VCaP (cell line): ENCODE results near the gene EPHB1.

Experiments
- H3K27ac ChIP-seq: fragments of 450-650 bp; 2 replicates; pipeline ENCODE4 v1.5.1; 2017
- TF ChIP-seq, protein P1 (sequence below): fragments of 450-650 bp; conservative IDR thresholded peaks from 2 replicates; pipeline ENCODE4 v1.5.1; 2017; ENCODE audit warnings: mild to moderate bottlenecking, moderate library complexity

Gene EPHB1

GRCh38 chr3:135068011-135068410 lies 273.0 kb downstream of the EPHB1 start:
- H3K27ac ChIP-seq, result no peak overlapping the region
- TF ChIP-seq, protein P1, sequence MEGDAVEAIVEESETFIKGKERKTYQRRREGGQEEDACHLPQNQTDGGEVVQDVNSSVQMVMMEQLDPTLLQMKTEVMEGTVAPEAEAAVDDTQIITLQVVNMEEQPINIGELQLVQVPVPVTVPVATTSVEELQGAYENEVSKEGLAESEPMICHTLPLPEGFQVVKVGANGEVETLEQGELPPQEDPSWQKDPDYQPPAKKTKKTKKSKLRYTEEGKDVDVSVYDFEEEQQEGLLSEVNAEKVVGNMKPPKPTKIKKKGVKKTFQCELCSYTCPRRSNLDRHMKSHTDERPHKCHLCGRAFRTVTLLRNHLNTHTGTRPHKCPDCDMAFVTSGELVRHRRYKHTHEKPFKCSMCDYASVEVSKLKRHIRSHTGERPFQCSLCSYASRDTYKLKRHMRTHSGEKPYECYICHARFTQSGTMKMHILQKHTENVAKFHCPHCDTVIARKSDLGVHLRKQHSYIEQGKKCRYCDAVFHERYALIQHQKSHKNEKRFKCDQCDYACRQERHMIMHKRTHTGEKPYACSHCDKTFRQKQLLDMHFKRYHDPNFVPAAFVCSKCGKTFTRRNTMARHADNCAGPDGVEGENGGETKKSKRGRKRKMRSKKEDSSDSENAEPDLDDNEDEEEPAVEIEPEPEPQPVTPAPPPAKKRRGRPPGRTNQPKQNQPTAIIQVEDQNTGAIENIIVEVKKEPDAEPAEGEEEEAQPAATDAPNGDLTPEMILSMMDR, result no peak

DNA sequence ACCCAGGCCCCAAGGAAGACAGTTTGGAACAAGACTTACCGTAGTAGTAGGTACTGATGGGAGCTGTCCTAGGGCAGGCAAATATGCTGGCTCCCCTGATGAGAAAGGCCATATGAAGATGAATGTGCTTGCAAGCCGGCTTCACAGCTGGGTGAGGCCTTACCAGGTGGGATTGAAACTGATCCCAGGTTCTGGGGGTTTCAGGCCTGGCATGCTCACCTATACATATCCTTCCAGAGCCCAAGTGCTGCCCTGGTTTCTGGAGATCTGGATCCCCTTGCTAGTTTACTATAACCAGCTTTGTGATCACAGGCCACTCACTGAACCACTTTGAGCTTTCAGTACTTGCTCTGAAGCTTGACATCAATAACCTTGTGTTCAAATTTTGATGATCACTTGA lies 274.3 kb downstream of the EPHB1 start:
- no peak overlapping the region for H3K27ac ChIP-seq
- TF ChIP-seq, protein P1, result no peak

DNA sequence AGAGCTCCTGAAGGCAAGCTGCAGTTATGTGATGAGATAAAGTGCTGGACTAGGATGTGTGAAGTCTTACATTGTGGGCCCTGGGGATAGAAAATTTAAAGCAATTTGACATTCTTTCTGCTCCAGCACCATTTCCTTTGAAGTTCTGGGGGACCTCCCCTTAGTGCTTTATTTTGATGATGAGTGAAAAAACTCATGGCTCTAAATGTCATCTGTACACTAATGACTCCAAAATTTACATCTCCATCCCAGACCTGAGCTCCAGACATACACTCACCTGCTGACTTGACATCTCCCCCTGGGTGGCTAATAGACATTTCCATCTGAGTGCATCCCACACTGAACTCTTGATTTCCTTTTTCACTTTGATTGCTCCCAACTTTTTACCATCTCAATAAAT lies 276.4 kb downstream of the EPHB1 start:
- TF ChIP-seq, protein P1, result no peak
- no peak overlapping the region for H3K27ac ChIP-seq

DNA sequence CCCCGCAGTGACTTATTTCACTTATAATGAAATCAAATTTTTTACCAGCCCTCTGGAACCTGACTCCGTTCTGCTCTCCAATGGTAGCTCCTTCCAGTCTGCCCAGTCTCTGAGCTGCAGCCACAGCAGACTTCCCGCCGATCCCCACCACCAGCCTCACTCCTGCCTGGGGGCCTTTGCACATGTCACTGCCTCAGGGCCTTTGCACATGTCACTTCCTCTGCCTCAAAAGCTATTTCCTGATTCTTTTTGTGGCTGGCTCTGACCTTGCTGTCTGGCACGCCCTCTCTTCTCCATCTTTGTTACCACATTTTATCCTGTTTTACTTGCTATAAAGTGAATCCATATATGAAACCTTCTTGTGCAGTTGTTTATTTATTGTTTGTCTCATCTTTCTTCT lies 277.4 kb downstream of the EPHB1 start:
- no peak overlapping the region for H3K27ac ChIP-seq
- TF ChIP-seq, protein P1, result no peak

- TF ChIP-seq, protein P1, result no peak
- H3K27ac ChIP-seq, result no peak overlapping the region
These were observed 280.1 kb downstream of the EPHB1 start for GRCh38 chr3:135075157-135075556.

GRCh38 chr3:135076341-135076740 lies 281.3 kb downstream of the EPHB1 start:
- H3K27ac ChIP-seq, result no peak overlapping the region
- TF ChIP-seq, protein P1, result no peak

- TF ChIP-seq, protein P1, result no peak
- no peak overlapping the region for H3K27ac ChIP-seq
These were observed 282.1 kb downstream of the EPHB1 start for GRCh38 chr3:135077186-135077585.

DNA sequence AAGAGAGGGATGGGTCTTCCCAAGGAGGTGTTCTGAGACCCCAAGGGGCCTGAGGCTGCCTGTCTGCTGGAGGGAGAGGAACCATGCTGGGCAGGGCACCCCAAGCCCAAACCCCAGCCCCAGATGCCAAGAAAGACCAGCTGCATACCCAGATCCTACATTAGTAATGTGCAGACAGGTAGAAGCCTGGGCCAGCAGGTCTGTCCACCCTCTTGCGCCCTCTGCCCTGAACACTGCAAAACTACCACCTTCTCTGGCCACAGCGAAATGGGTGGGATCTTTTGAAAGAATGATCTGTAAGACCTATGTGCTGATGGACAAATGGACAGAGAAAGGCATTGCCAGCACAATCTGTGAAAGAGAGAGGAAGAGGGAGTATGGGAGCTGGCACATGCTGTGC lies 283.2 kb downstream of the EPHB1 start:
- H3K27ac ChIP-seq, result no peak overlapping the region
- TF ChIP-seq, protein P1, result no peak
